Stimulated activated CD4-positive, alpha-beta T cell treated with anti-CD3 and anti-CD28 coated beads, TNF-alpha, amount 100 ng/mL, for 4 hours (primary cell): ENCODE measurements around the gene ATG3.
"Not testable (repeated sequence)": the region's sequence is repeated elsewhere in the genome, so short reads cannot be mapped to it uniquely, and the experiment has no call there.

Experiments used
- DNase-seq, 3 experiments: peaks; one replicate each; pipeline ENCODE4 v3.0.0-alpha.2; 2020; ENCODE audit warnings: low read depth in 3 of 3

ATG3 gene

GRCh38 chr3:112561734-112562529 is at the start of gene ATG3, which contains the start of gene SLC35A5:
ATG3 (minus strand) TSS chr3:112561962; CDS start chr3:112561528, 434 bp downstream.
SLC35A5 (plus strand) TSS chr3:112562045; CDS start chr3:112563404, 1,359 bp downstream.
- peak; percentile 93 to 98 (median 97) for DNase-seq

GRCh38 chr3:112610121-112610520 is 48.4 kb upstream of the ATG3 start:
- no peak for DNase-seq

- DNase-seq: no peak
These were observed 46.1 kb upstream of the ATG3 start for GRCh38 chr3:112607863-112608262.

- no peak for DNase-seq
These were observed 44.3 kb upstream of the ATG3 start for GRCh38 chr3:112606098-112606497.

- no peak for DNase-seq
These were observed 43.5 kb upstream of the ATG3 start for GRCh38 chr3:112605285-112605684.

- no peak for DNase-seq
These were observed 42.8 kb upstream of the ATG3 start for GRCh38 chr3:112604536-112604935.

- DNase-seq: no peak
These were observed 40.6 kb upstream of the ATG3 start for GRCh38 chr3:112602217-112602838.

GRCh38 chr3:112598731-112599130 is 37.0 kb upstream of the ATG3 start:
- no peak for DNase-seq

- DNase-seq: no peak
These were observed 36.2 kb upstream of the ATG3 start for GRCh38 chr3:112597945-112598344.

- no peak for DNase-seq
These were observed 33.1 kb upstream of the ATG3 start for GRCh38 chr3:112594856-112595255.

- no peak for DNase-seq
These were observed 31.5 kb upstream of the ATG3 start for GRCh38 chr3:112593258-112593657.

GRCh38 chr3:112587336-112587735 is 25.6 kb upstream of the ATG3 start:
- DNase-seq: no peak

- no peak for DNase-seq
These were observed 24.0 kb upstream of the ATG3 start for GRCh38 chr3:112585782-112586181.

GRCh38 chr3:112583105-112583504 is 21.3 kb upstream of the ATG3 start:
- no peak for DNase-seq

GRCh38 chr3:112582244-112582874 is 20.6 kb upstream of the ATG3 start:
- no peak for DNase-seq

- no peak for DNase-seq
These were observed 17.9 kb upstream of the ATG3 start for GRCh38 chr3:112579697-112580096.

GRCh38 chr3:112579232-112579631 is 17.5 kb upstream of the ATG3 start:
- DNase-seq: no peak

- DNase-seq: no peak
These were observed 10.9 kb upstream of the ATG3 start for GRCh38 chr3:112572701-112573100.

GRCh38 chr3:112569265-112569664 is 7.5 kb upstream of the ATG3 start:
- DNase-seq: no peak

GRCh38 chr3:112568642-112569041 is 6.9 kb upstream of the ATG3 start:
- no peak for DNase-seq

- DNase-seq: no peak
These were observed 3.2 kb upstream of the ATG3 start for GRCh38 chr3:112564940-112565305.

- not testable (repeated sequence) for DNase-seq
These were observed 2.6 kb upstream of the ATG3 start for GRCh38 chr3:112564247-112564939.

- DNase-seq: peak in 1 of 3 experiments; percentile 62
These were observed 353 bp downstream of the ATG3 start for GRCh38 chr3:112561484-112561733.
